ENCODE results near the gene NPB.

Gene NPB

GRCh38 chr17:81859906-81860755 is 41.9 kb upstream of the NPB start, which contains the start of gene P4HB:
Gene P4HB (minus strand): TSS chr17:81860535. CDS start chr17:81860471, 64 bp downstream.
- H3K4me1 ChIP-seq (ENCODE audit: control insufficient read depth in 1 of 2, insufficient read depth in 1 of 2, low read depth in 1 of 2, low read length in 1 of 2): peaks cover 62 to 71% of the 10 kb centered on the region in 2 experiments
- H3K27me3 ChIP-seq: no peaks in the 10 kb centered on the region
- no peaks in the 10 kb centered on the region for H3K9me3 ChIP-seq
- peak within 1 kb of the TSS; percentile 96 for H3K27ac ChIP-seq
- peak; percentile 1 for TF ChIP-seq CTCF (IDR thresholded peaks at IDR 0.05)
- peak within 1 kb of the TSS; percentile 81 to 95 for H3K4me3 ChIP-seq (ENCODE audit: low read depth in 1 of 2, low read length in 1 of 2)
- H3K36me3 ChIP-seq: peaks cover 18% of the 10 kb centered on the region

DNA sequence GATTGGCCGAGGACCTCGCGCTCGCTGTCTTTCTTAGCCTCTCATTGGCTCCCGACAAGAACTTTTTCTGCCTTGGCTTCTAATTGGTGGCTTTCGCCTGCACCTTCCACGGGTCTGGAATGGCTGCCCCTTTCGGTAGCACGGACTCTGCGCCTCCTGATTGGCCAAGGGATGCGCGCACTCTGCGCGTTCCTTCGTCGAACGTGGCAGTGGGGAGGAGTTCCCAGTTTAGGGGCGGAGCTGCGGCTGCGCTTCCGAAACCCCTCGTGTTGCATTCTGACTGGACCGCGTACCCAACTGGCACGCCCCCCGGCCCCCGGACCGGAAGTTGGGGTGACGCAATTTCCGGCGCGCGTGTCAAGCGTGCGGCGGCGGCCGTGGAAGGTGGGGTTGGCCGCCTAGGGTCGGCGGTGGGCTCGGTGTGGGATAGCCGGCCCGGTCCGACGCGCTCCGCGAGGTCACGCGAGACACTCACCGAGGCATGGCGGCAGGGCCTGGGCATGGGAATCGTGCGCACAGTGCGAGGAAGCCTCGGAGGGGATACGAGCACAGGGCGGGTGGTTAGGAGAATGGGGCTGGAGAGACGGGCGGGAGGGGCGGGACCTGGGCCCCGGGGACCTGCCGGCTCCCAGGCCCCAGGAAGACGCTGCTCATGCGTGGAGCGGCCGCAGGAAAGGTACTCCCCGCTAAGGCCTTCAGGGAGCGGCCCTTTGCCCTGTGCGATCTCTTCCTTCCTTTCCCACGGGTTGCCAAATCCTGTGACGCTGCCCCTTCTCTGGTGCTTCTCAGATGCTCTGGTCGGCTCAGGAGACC is 41.1 kb upstream of the NPB start:
- peak overlapping the region; percentile 96 for H3K27ac ChIP-seq
- H3K36me3 ChIP-seq: peaks cover 13% of the 10 kb centered on the region
- peaks cover 62 to 76% of the 10 kb centered on the region in 2 experiments for H3K4me1 ChIP-seq (ENCODE audit: control insufficient read depth in 1 of 2, insufficient read depth in 1 of 2, low read depth in 1 of 2, low read length in 1 of 2)
- H3K4me3 ChIP-seq (ENCODE audit: low read depth in 1 of 2, low read length in 1 of 2): peak overlapping the region; percentile 76 to 81
- no peak for TF ChIP-seq CTCF (IDR thresholded peaks at IDR 0.05)
- H3K27me3 ChIP-seq: no peaks in the 10 kb centered on the region
- no peaks in the 10 kb centered on the region for H3K9me3 ChIP-seq

GRCh38 chr17:81863123-81863675 is 38.8 kb upstream of the NPB start:
- no peak for TF ChIP-seq CTCF (IDR thresholded peaks at IDR 0.05)
- H3K9me3 ChIP-seq: no peaks in the 10 kb centered on the region
- H3K4me1 ChIP-seq (ENCODE audit: control insufficient read depth in 1 of 2, insufficient read depth in 1 of 2, low read depth in 1 of 2, low read length in 1 of 2): peaks cover 61 to 78% of the 10 kb centered on the region in 2 experiments
- H3K36me3 ChIP-seq: peaks cover 18% of the 10 kb centered on the region
- no peaks in the 10 kb centered on the region for H3K27me3 ChIP-seq
- H3K27ac ChIP-seq: peak overlapping the region; percentile 96
- H3K4me3 ChIP-seq (ENCODE audit: low read depth in 1 of 2, low read length in 1 of 2): no peak overlapping the region

DNA sequence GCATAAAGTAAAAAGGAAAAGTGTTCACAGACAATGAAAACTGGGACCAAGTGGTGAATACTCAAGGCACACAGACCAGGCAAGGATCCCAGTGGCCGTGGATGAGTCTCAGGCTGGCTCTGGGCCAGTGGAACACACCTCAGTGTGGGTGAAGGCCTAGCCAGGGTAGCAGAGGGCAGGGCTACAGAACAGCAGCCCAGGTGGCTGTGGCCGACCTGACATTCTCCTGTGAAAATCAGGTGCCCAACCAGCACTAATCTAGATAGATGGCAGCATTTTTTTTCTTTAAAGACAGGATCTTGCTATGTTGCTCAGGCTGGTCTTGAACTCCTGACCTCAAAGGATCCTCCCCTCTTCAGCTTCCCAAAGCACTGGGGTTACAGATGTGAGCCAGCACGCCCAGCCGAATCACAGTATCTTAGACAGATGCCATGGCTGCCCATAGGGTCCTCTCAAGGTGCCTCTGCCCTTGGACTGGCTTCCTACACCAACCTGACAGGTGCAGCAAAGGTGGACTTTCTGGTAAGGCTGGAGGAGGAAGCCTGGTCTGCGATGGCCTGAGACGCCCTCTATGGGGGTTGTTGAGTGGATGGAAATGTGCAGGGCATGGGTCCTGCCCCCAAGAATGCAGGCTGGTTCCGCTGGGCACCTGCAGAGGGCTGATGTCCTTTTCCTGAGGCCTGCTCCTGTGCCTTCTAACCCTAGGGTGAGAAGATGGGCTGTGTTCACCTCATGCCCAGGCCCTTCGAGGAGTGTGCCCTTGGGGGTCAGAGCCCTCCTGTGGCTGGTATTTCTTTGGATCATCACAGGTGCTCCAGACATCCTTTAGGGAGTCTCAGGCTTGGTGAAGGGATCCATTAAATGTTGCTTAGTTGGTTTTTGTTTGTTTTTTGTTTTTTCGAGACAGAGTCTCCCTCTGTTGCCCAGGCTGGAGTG is 37.9 kb upstream of the NPB start:
- TF ChIP-seq CTCF (IDR thresholded peaks at IDR 0.05): no peak
- H3K4me1 ChIP-seq (ENCODE audit: control insufficient read depth in 1 of 2, insufficient read depth in 1 of 2, low read depth in 1 of 2, low read length in 1 of 2): peaks cover 53 to 78% of the 10 kb centered on the region in 2 experiments
- H3K27me3 ChIP-seq: no peaks in the 10 kb centered on the region
- peak overlapping the region; percentile 96 for H3K27ac ChIP-seq
- H3K36me3 ChIP-seq: peaks cover 19% of the 10 kb centered on the region
- H3K4me3 ChIP-seq (ENCODE audit: low read depth in 1 of 2, low read length in 1 of 2): no peak overlapping the region
- H3K9me3 ChIP-seq: no peaks in the 10 kb centered on the region

- Histone ChIP-seq H3K27me3 (no peaks in the 10 kb centered on the region), H3K9me3 (no peaks in the 10 kb centered on the region), H3K27ac (no peak overlapping the region), H3K4me1 (ENCODE audit: control insufficient read depth in 1 of 2, insufficient read depth in 1 of 2, low read depth in 1 of 2, low read length in 1 of 2) (peaks cover 57 to 79% of the 10 kb centered on the region in 2 experiments), H3K36me3 (peaks cover 31% of the 10 kb centered on the region), H3K4me3 (ENCODE audit: low read depth in 1 of 2, low read length in 1 of 2) (no peak overlapping the region)
- no peak for TF ChIP-seq CTCF (IDR thresholded peaks at IDR 0.05)
These were observed 36.7 kb upstream of the NPB start for GRCh38 chr17:81865358-81865732.

Data from neutrophil (primary cell).